ENCODE data around the gene SCP2D1.

- TF ChIP-seq RXRA (IDR thresholded peaks at IDR 0.05; ENCODE audit: borderline replicate concordance, low read depth): no peak
- no peak for TF ChIP-seq MXI1 (IDR thresholded peaks at IDR 0.05; ENCODE audit: low read depth, low read length)
- no peak for TF ChIP-seq CTCF (IDR thresholded peaks at IDR 0.05)
- no peak for TF ChIP-seq ELF1 (IDR thresholded peaks at IDR 0.05)
- no peak for TF ChIP-seq FOXM1 (IDR thresholded peaks at IDR 0.05; ENCODE audit: low read depth)
- no peak for TF ChIP-seq MAX (IDR thresholded peaks at IDR 0.05; ENCODE audit: low read depth)
- no peak for TF ChIP-seq REST (IDR thresholded peaks at IDR 0.05; ENCODE audit: low read depth, low read length)
- no peak for TF ChIP-seq RAD21 (IDR thresholded peaks at IDR 0.05; ENCODE audit: low read length)
- TF ChIP-seq POLR2AphosphoS5 (IDR thresholded peaks at IDR 0.05; ENCODE audit: low read depth, low read length): no peak
- TF ChIP-seq ZBTB33 (IDR thresholded peaks at IDR 0.05; ENCODE audit: borderline replicate concordance, low read depth): no peak
- TF ChIP-seq YY1 (IDR thresholded peaks at IDR 0.05; ENCODE audit: low read depth): no peak
- TF ChIP-seq RFX5 (IDR thresholded peaks at IDR 0.05; ENCODE audit: low read length): no peak
These were observed 7.7 kb upstream of the SCP2D1 start for GRCh38 chr20:18805881-18806280.
